Small intestine (tissue), 7 donors: ENCODE results near the gene TSPAN18. TPM values are rescaled to one million over a fixed set of nuclear protein-coding genes. Genes with fewer than 3 reads are reported as not detected.

Experiments used
- DNase-seq, 2 donors: peaks; one replicate each; pipeline versions ENCODE4 v3.0.0 to v3.0.0-alpha.2; 2013
- FAIRE-seq: peaks from 2 replicates; lab custom pipeline; 2012; peaks lifted over from hg19 to GRCh38; lab: Jason Lieb, UNC
- H3K27ac ChIP-seq, 3 donors: one replicate each; pipeline ENCODE4 v1.5.1; 2013; ENCODE audit warnings: low read length in 2 of 3, mild to moderate bottlenecking in 2 of 3, control low read depth in 1 of 3, inconsistent platforms in 1 of 3, low read depth in 1 of 3, moderate library complexity in 1 of 3
- H3K27me3 ChIP-seq, 3 donors: one replicate each; pipeline ENCODE4 v1.6.1; 2013; ENCODE audit warnings: low read length in 3 of 3, inconsistent platforms in 1 of 3; ENCODE audit not compliant: control insufficient read depth in 3 of 3, insufficient read depth in 3 of 3
- H3K36me3 ChIP-seq, 3 donors: one replicate each; pipeline ENCODE4 v1.6.1; 2013; ENCODE audit warnings: low read length in 3 of 3, inconsistent platforms in 1 of 3, low read depth in 1 of 3, mild to moderate bottlenecking in 1 of 3, moderate library complexity in 1 of 3; ENCODE audit not compliant: control insufficient read depth in 3 of 3, insufficient read depth in 2 of 3
- H3K4me1 ChIP-seq, 3 donors: one replicate each; pipeline ENCODE4 v1.6.1; 2013; ENCODE audit warnings: low read length in 2 of 3, inconsistent platforms in 1 of 3, low read depth in 1 of 3, mild to moderate bottlenecking in 1 of 3, moderate library complexity in 1 of 3; ENCODE audit not compliant: control insufficient read depth in 3 of 3, insufficient read depth in 2 of 3
- H3K4me3 ChIP-seq, 3 donors: one replicate each; pipeline ENCODE4 v1.5.1; 2013; ENCODE audit warnings: low read length in 3 of 3, control low read depth in 1 of 3, inconsistent platforms in 1 of 3, low read depth in 1 of 3, mild to moderate bottlenecking in 1 of 3, moderate library complexity in 1 of 3
- H3K9me3 ChIP-seq, 2 donors: one replicate each; pipeline ENCODE4 v1.6.1; 2013; ENCODE audit warnings: low read depth in 1 of 2, low read length in 1 of 2; ENCODE audit not compliant: control insufficient read depth in 2 of 2, insufficient read depth in 1 of 2
- WGBS, 3 donors: extraction: QIAGEN DNeasy Blood & Tissue Kit; methylation state at CpG; one replicate each; pipeline ENCODE4 v1.1.7; 2013; 5-methylcytosine and 5-hydroxymethylcytosine counted together
- polyA plus RNA-seq, 4 donors: library from polyadenylated mRNA; stranded (reverse) in 3 of 4; unstranded in 1 of 4; fragments of 200-250 nt in 3 of 4; fragments of 120-200 nt in 1 of 4; gene quantifications; one replicate each; pipeline versions ENCODE4 v1.2.1 to v1.2.3, GENCODE V29; 2013
- donor health status: healthy with polysubstance abuse.
- donor health status: control.
- donor health status: control.
- donor health status: Bipolar disorder and iron deficiency.
- donor health status: healthy.

The TSPAN18 gene
- polyA plus RNA-seq, 4 donors, result 1.1 to 45.2 (median 8.8) TPM; not detected in 1

GRCh38 chr11:44812971-44813370 is 86.2 kb downstream of the TSPAN18 start:
- no peak overlapping the region for H3K27ac ChIP-seq
- H3K4me3 ChIP-seq, result no peak overlapping the region
- WGBS, 3 donors, result 81 to 90% (median 82%) methylated on average over 9 of the region's 9 CpGs
- DNase-seq (no peak), FAIRE-seq (no peak)
- H3K27me3 ChIP-seq, result no peaks in the 10 kb centered on the region
- peaks cover 0 to 8% of the 10 kb centered on the region in 2 donors for H3K9me3 ChIP-seq
- H3K36me3 ChIP-seq, result peaks cover 0 to 17% (median 0%) of the 10 kb centered on the region in 3 donors
- peaks cover 0 to 4% (median 0%) of the 10 kb centered on the region in 3 donors for H3K4me1 ChIP-seq

GRCh38 chr11:44813401-44813800 is 86.6 kb downstream of the TSPAN18 start:
- no peaks in the 10 kb centered on the region for H3K27me3 ChIP-seq
- H3K4me1 ChIP-seq, result peaks cover 0 to 4% (median 0%) of the 10 kb centered on the region in 3 donors
- H3K36me3 ChIP-seq, result peaks cover 0 to 17% (median 0%) of the 10 kb centered on the region in 3 donors
- H3K4me3 ChIP-seq, result no peak overlapping the region
- 61 to 76% (median 74%) methylated on average over 4 of the region's 4 CpGs for WGBS, 3 donors
- DNase-seq (no peak), FAIRE-seq (no peak)
- H3K27ac ChIP-seq, result no peak overlapping the region
- peaks cover 0 to 8% of the 10 kb centered on the region in 2 donors for H3K9me3 ChIP-seq

- no peak overlapping the region for H3K27ac ChIP-seq
- DNase-seq, result no peak
- H3K9me3 ChIP-seq, result peaks cover 0 to 8% of the 10 kb centered on the region in 2 donors
- peaks cover 0 to 10% (median 0%) of the 10 kb centered on the region in 3 donors for H3K4me1 ChIP-seq
- no peak overlapping the region for H3K4me3 ChIP-seq
- H3K27me3 ChIP-seq, result no peaks in the 10 kb centered on the region
- WGBS, 3 donors, result 75 to 78% (median 77%) methylated on average over 5 of the region's 5 CpGs
- H3K36me3 ChIP-seq, result peaks cover 0 to 17% (median 0%) of the 10 kb centered on the region in 3 donors
- FAIRE-seq, result no peak
These were observed 88.3 kb downstream of the TSPAN18 start for GRCh38 chr11:44814881-44815592.

- no peak for DNase-seq
- no peak overlapping the region for H3K4me3 ChIP-seq
- H3K9me3 ChIP-seq, result peaks cover 0 to 8% of the 10 kb centered on the region in 2 donors
- peaks cover 0 to 19% (median 0%) of the 10 kb centered on the region in 3 donors for H3K36me3 ChIP-seq
- peaks cover 0 to 17% (median 0%) of the 10 kb centered on the region in 3 donors for H3K4me1 ChIP-seq
- H3K27me3 ChIP-seq, result no peaks in the 10 kb centered on the region
- H3K27ac ChIP-seq, result no peak overlapping the region
- 85 to 93% (median 93%) methylated on average over 8 of the region's 8 CpGs for WGBS, 3 donors
- no peak for FAIRE-seq
These were observed 89.2 kb downstream of the TSPAN18 start for GRCh38 chr11:44815917-44816456.

GRCh38 chr11:44816761-44817160 is 90.0 kb downstream of the TSPAN18 start:
- WGBS, 3 donors, result 87 to 96% (median 94%) methylated on average over 3 of the region's 3 CpGs
- FAIRE-seq (no peak), DNase-seq (no peak)
- Histone ChIP-seq H3K27ac (no peak overlapping the region), H3K27me3 (no peaks in the 10 kb centered on the region), H3K9me3 (peaks cover 0 to 8% of the 10 kb centered on the region in 2 donors), H3K4me1 (peaks cover 0 to 17% (median 0%) of the 10 kb centered on the region in 3 donors), H3K36me3 (peaks cover 0 to 19% (median 0%) of the 10 kb centered on the region in 3 donors), H3K4me3 (no peak overlapping the region)

GRCh38 chr11:44817207-44817949 is 90.6 kb downstream of the TSPAN18 start:
- Histone ChIP-seq H3K36me3 (peaks cover 0 to 16% (median 0%) of the 10 kb centered on the region in 3 donors), H3K9me3 (peaks cover 0 to 8% of the 10 kb centered on the region in 2 donors), H3K27me3 (no peaks in the 10 kb centered on the region), H3K4me1 (peaks cover 0 to 17% (median 0%) of the 10 kb centered on the region in 3 donors), H3K27ac (no peak overlapping the region), H3K4me3 (no peak overlapping the region)
- 66 to 82% (median 70%) methylated on average over 4 of the region's 4 CpGs for WGBS, 3 donors
- DNase-seq (no peak), FAIRE-seq (no peak)

- Histone ChIP-seq H3K4me3 (no peak overlapping the region), H3K27ac (no peak overlapping the region), H3K27me3 (no peaks in the 10 kb centered on the region), H3K36me3 (peaks cover 0 to 12% (median 0%) of the 10 kb centered on the region in 3 donors), H3K4me1 (peaks cover 0 to 17% (median 0%) of the 10 kb centered on the region in 3 donors), H3K9me3 (peaks cover 0 to 15% of the 10 kb centered on the region in 2 donors)
- WGBS, 3 donors, result 76 to 92% (median 87%) methylated on average over 4 of the region's 4 CpGs
- DNase-seq (no peak), FAIRE-seq (no peak)
These were observed 91.3 kb downstream of the TSPAN18 start for GRCh38 chr11:44818110-44818509.

- Histone ChIP-seq H3K27ac (no peak overlapping the region), H3K27me3 (no peaks in the 10 kb centered on the region), H3K9me3 (peaks cover 0 to 18% of the 10 kb centered on the region in 2 donors), H3K36me3 (peaks cover 0 to 19% (median 0%) of the 10 kb centered on the region in 3 donors), H3K4me3 (no peak overlapping the region), H3K4me1 (peaks cover 0 to 21% (median 0%) of the 10 kb centered on the region in 3 donors)
- FAIRE-seq (no peak), DNase-seq (no peak)
- WGBS, 3 donors, result 79 to 85% (median 83%) methylated on average over 8 of the region's 8 CpGs
These were observed 92.6 kb downstream of the TSPAN18 start for GRCh38 chr11:44819346-44819745.
